T-helper 2 cell treated with Interferon-gamma antibody and Interleukin-4, amounts not matched to agents 5 μg/mL and 100 μg/mL, for 36 hours (primary cell): Measurements from ENCODE around the gene TBC1D25.
"Not testable (repeated sequence)": the region's sequence is repeated elsewhere in the genome, so short reads cannot be mapped to it uniquely, and the experiment has no call there.

Experiments
- DNase-seq: peaks from one replicate; pipeline ENCODE4 v3.0.0; 2021; ENCODE audit warnings: low spot score
- H3K27ac Mint-ChIP-seq: one replicate; pipeline ENCODE4 v1.8.0; 2021; ENCODE audit warnings: mild to moderate bottlenecking, mixed read lengths
- H3K27me3 Mint-ChIP-seq: one replicate; pipeline ENCODE4 v1.8.0; 2021; ENCODE audit warnings: low read depth, mixed read lengths
- H3K36me3 Mint-ChIP-seq: one replicate; pipeline ENCODE4 v1.8.0; 2021; ENCODE audit warnings: low read depth, mixed read lengths
- H3K4me1 Mint-ChIP-seq: one replicate; pipeline ENCODE4 v1.8.0; 2021; ENCODE audit warnings: low read depth, mixed read lengths
- H3K4me3 Mint-ChIP-seq: one replicate; pipeline ENCODE4 v1.8.0; 2022; ENCODE audit warnings: mild to moderate bottlenecking, moderate library complexity, mixed read lengths
- H3K9me3 Mint-ChIP-seq: one replicate; pipeline ENCODE4 v1.8.0; 2021; ENCODE audit warnings: mixed read lengths

Gene TBC1D25

DNA sequence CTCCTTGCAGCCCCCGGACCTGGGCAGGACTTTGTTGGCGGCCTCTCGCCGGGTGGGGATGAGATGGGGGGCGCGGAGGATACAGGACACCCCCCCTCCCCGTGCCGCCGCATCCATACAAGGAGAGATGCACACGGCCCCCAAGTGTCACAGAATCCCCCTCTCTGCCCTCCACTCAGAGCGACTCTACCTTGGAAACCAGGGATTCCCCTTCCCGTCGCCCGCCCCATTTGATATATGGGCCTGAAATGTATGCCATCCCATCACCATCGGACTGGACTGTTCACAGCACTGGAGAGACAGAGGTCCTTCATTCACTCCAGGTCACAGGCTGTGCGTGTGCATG lies 30.3 kb upstream of the TBC1D25 start:
- Mint-ChIP-seq H3K36me3 (peaks cover 8% of the 10 kb centered on the region), H3K4me1 (peaks cover 19% of the 10 kb centered on the region), H3K27ac (peak overlapping the region; percentile 86), H3K4me3 (peak overlapping the region; percentile 94), H3K9me3 (no peaks in the 10 kb centered on the region), H3K27me3 (no peaks in the 10 kb centered on the region)
- no peak for DNase-seq

- Mint-ChIP-seq H3K36me3 (peaks cover 11% of the 10 kb centered on the region), H3K27ac (peak overlapping the region; percentile 86), H3K9me3 (no peaks in the 10 kb centered on the region), H3K4me3 (peak overlapping the region; percentile 94), H3K4me1 (peaks cover 19% of the 10 kb centered on the region), H3K27me3 (no peaks in the 10 kb centered on the region)
- DNase-seq: no peak
These were observed 29.9 kb upstream of the TBC1D25 start for GRCh38 chrX:48509619-48510018.

- peaks cover 21% of the 10 kb centered on the region for H3K36me3 Mint-ChIP-seq
- no peaks in the 10 kb centered on the region for H3K27me3 Mint-ChIP-seq
- H3K4me1 Mint-ChIP-seq: peaks cover 19% of the 10 kb centered on the region
- no peaks in the 10 kb centered on the region for H3K9me3 Mint-ChIP-seq
- H3K27ac Mint-ChIP-seq: no peak overlapping the region
- H3K4me3 Mint-ChIP-seq: no peak overlapping the region
- DNase-seq: no peak
These were observed 28.0 kb upstream of the TBC1D25 start for GRCh38 chrX:48511560-48511959.

DNA sequence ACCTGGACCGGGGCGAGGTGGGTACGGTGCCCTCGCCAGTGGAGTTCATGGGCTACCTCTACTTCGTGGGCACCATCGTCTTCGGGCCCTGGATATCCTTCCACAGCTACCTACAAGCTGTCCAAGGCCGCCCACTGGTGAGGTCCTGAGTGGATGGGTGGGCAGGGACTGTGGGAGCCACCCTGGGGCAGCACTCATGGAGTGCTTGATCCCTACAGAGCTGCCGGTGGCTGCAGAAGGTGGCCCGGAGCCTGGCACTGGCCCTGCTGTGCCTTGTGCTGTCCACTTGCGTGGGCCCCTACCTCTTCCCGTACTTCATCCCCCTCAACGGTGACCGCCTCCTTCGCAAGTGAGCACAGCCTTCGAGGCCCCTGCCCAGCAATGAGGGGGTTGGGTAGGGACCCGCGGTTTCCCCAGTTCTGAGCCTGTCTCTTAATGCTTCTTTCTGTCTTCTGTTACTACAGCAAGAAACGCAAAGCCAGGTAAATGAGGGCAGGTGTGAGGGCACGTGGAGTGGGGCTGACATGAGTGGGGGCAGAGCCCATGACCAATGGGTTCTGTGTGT lies 27.1 kb upstream of the TBC1D25 start:
- Mint-ChIP-seq H3K4me1 (peaks cover 19% of the 10 kb centered on the region), H3K27ac (no peak overlapping the region), H3K27me3 (no peaks in the 10 kb centered on the region), H3K36me3 (peaks cover 21% of the 10 kb centered on the region), H3K9me3 (no peaks in the 10 kb centered on the region), H3K4me3 (no peak overlapping the region)
- no peak for DNase-seq

GRCh38 chrX:48513670-48514069 lies 25.8 kb upstream of the TBC1D25 start:
- H3K9me3 Mint-ChIP-seq: no peaks in the 10 kb centered on the region
- DNase-seq: no peak
- H3K4me1 Mint-ChIP-seq: peaks cover 19% of the 10 kb centered on the region
- H3K36me3 Mint-ChIP-seq: peaks cover 21% of the 10 kb centered on the region
- no peak overlapping the region for H3K4me3 Mint-ChIP-seq
- no peak overlapping the region for H3K27ac Mint-ChIP-seq
- no peaks in the 10 kb centered on the region for H3K27me3 Mint-ChIP-seq

GRCh38 chrX:48514126-48514806 lies 25.2 kb upstream of the TBC1D25 start:
- DNase-seq: no peak
- H3K4me1 Mint-ChIP-seq: peaks cover 19% of the 10 kb centered on the region
- H3K9me3 Mint-ChIP-seq: no peaks in the 10 kb centered on the region
- H3K4me3 Mint-ChIP-seq: no peak overlapping the region
- H3K27ac Mint-ChIP-seq: no peak overlapping the region
- no peaks in the 10 kb centered on the region for H3K27me3 Mint-ChIP-seq
- H3K36me3 Mint-ChIP-seq: peaks cover 22% of the 10 kb centered on the region

- H3K27me3 Mint-ChIP-seq: no peaks in the 10 kb centered on the region
- no peak overlapping the region for H3K4me3 Mint-ChIP-seq
- H3K9me3 Mint-ChIP-seq: no peaks in the 10 kb centered on the region
- H3K27ac Mint-ChIP-seq: no peak overlapping the region
- peaks cover 18% of the 10 kb centered on the region for H3K4me1 Mint-ChIP-seq
- DNase-seq: no peak
- peaks cover 20% of the 10 kb centered on the region for H3K36me3 Mint-ChIP-seq
These were observed 24.6 kb upstream of the TBC1D25 start for GRCh38 chrX:48514868-48515460.

- DNase-seq: no peak
- H3K4me3 Mint-ChIP-seq: no peak overlapping the region
- H3K27me3 Mint-ChIP-seq: no peaks in the 10 kb centered on the region
- H3K4me1 Mint-ChIP-seq: peaks cover 20% of the 10 kb centered on the region
- no peak overlapping the region for H3K27ac Mint-ChIP-seq
- H3K9me3 Mint-ChIP-seq: no peaks in the 10 kb centered on the region
- peaks cover 23% of the 10 kb centered on the region for H3K36me3 Mint-ChIP-seq
These were observed 23.7 kb upstream of the TBC1D25 start for GRCh38 chrX:48515842-48516241.

GRCh38 chrX:48516285-48516684 lies 23.2 kb upstream of the TBC1D25 start:
- peaks cover 21% of the 10 kb centered on the region for H3K4me1 Mint-ChIP-seq
- no peaks in the 10 kb centered on the region for H3K9me3 Mint-ChIP-seq
- H3K36me3 Mint-ChIP-seq: peaks cover 24% of the 10 kb centered on the region
- peak overlapping the region; percentile 28 for H3K27ac Mint-ChIP-seq
- H3K27me3 Mint-ChIP-seq: no peaks in the 10 kb centered on the region
- no peak for DNase-seq
- H3K4me3 Mint-ChIP-seq: no peak overlapping the region

- H3K27me3 Mint-ChIP-seq: no peaks in the 10 kb centered on the region
- H3K27ac Mint-ChIP-seq: no peak overlapping the region
- peaks cover 20% of the 10 kb centered on the region for H3K4me1 Mint-ChIP-seq
- peaks cover 22% of the 10 kb centered on the region for H3K36me3 Mint-ChIP-seq
- no peak overlapping the region for H3K4me3 Mint-ChIP-seq
- DNase-seq: no peak
- no peaks in the 10 kb centered on the region for H3K9me3 Mint-ChIP-seq
These were observed 22.5 kb upstream of the TBC1D25 start for GRCh38 chrX:48516987-48517386.

GRCh38 chrX:48519481-48519880 lies 20.0 kb upstream of the TBC1D25 start:
- not testable (repeated sequence) for H3K27me3 Mint-ChIP-seq, H3K9me3 Mint-ChIP-seq, H3K4me3 Mint-ChIP-seq, DNase-seq
- peaks cover 24% of the 10 kb centered on the region for H3K4me1 Mint-ChIP-seq
- peak overlapping the region; percentile 62 for H3K27ac Mint-ChIP-seq
- H3K36me3 Mint-ChIP-seq: peaks cover 26% of the 10 kb centered on the region

GRCh38 chrX:48520455-48520854 lies 19.1 kb upstream of the TBC1D25 start:
- H3K9me3 Mint-ChIP-seq: no peaks in the 10 kb centered on the region
- DNase-seq: no peak
- peaks cover 26% of the 10 kb centered on the region for H3K4me1 Mint-ChIP-seq
- H3K27me3 Mint-ChIP-seq: no peaks in the 10 kb centered on the region
- H3K4me3 Mint-ChIP-seq: peak overlapping the region; percentile 95
- H3K36me3 Mint-ChIP-seq: peaks cover 24% of the 10 kb centered on the region
- peak overlapping the region; percentile 98 for H3K27ac Mint-ChIP-seq

DNA sequence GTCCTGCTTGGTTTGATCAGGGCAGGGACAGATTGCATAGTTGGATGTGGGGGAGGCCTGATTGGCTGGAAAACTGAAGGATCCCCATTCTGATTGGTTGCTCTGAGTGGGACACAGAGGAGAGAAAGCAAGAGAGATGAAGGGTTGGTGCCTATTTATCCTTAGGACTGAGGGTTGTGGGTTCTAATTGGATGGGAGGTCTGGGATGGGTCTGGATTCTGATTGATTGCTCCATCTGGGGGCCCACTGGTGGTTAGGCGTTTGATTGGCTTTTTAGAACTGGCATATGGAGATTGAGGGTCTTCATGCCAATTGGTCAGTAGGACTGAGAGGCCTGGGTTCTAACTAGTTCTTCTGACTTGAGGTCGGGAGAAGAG lies 18.6 kb upstream of the TBC1D25 start:
- peaks cover 26% of the 10 kb centered on the region for H3K4me1 Mint-ChIP-seq
- DNase-seq: no peak
- peak overlapping the region; percentile 95 for H3K4me3 Mint-ChIP-seq
- peak overlapping the region; percentile 98 for H3K27ac Mint-ChIP-seq
- peaks cover 24% of the 10 kb centered on the region for H3K36me3 Mint-ChIP-seq
- H3K27me3 Mint-ChIP-seq: no peaks in the 10 kb centered on the region
- no peaks in the 10 kb centered on the region for H3K9me3 Mint-ChIP-seq

DNA sequence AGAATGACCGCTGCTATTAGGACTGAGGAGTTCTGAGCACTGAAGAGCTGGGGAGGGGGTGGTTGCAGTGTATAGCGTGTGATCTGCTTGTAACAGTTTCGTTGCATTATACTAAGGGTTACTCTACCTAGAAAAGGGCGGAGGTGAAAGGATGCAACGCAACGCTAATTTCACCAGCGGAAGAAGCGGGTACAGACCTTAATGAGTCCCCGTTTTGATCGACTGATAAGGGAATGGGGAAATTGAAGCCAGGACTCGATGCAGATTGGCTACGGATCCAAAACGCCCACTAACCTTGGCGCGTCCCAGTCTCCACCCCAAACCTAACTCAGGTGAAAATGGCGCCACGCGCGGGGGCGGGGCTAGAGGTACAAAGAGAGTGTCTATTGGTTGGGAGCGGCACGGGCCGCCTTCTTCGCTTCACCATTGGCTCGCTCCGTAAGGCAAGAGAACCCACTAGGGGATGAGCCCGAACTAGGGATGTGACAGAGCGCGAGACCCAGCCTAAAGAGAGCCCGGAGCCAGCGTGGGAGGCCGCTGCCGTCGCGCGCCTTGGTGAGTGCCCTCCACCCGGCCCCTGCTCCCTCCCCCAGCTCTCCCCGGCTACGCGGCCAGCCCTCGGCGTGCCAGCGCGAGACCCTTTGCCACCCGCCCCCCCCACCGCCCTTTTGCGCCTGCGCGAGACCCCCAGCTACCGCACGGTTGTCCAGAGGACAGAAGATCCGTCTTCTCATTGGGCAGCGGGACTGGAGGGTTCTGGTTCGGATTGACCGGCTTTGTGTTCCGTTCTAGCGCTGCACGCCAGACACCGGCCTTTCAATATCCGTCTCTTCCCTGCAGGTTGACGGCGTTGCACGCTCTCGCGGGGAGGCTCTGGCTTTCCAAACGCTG lies 17.9 kb upstream of the TBC1D25 start, which contains the start of gene EBP:
Gene EBP (plus strand): TSS at position 456 of the 891 bp plus-strand sequence. CDS start 1,964 bp downstream, outside the sequence.
- peak; percentile 94 for DNase-seq
- H3K4me1 Mint-ChIP-seq: peaks cover 27% of the 10 kb centered on the region

More for the DNA sequence above, 17.9 kb upstream of the TBC1D25 start, which contains the start of gene EBP:
- peaks cover 26% of the 10 kb centered on the region for H3K36me3 Mint-ChIP-seq
- H3K27me3 Mint-ChIP-seq: no peaks in the 10 kb centered on the region
- no peaks in the 10 kb centered on the region for H3K9me3 Mint-ChIP-seq
- peak within 1 kb of the TSS; percentile 98 for H3K27ac Mint-ChIP-seq
- peak within 1 kb of the TSS; percentile 95 for H3K4me3 Mint-ChIP-seq
